Activated CD4-positive, alpha-beta memory T cell treated with anti-CD3 and anti-CD28 coated beads, Interleukin-2, amount 10 ng/mL, durations not matched to agents 7 days and 5 days (primary cell): Measurements from ENCODE around the gene GPER1. TPM values are rescaled to one million over a fixed set of nuclear protein-coding genes. Genes with fewer than 3 reads are reported as not detected.
A peak's percentile ranks its signal among the peaks of the same experiment; 100 is the strongest.

Experiments used
- CTCF ChIA-PET: fragments of 350-600 bp; sonication (Branson Sonifier 250); formaldehyde crosslinking; loops from one replicate; lab custom pipeline; 2021; ENCODE audit warnings: antibody characterized with exemption, inconsistent platforms; lab: Charles Lee
- POLR2A ChIA-PET: fragments of 350-600 bp; sonication (Branson Sonifier 250); formaldehyde crosslinking; loops from one replicate; lab custom pipeline; 2021; ENCODE audit warnings: antibody characterized with exemption; lab: Charles Lee
- DNase-seq: peaks from one replicate; pipeline ENCODE4 v3.0.0-alpha.2; 2020
- H3K27ac Mint-ChIP-seq: one replicate; pipeline ENCODE4 v1.8.0; 2021; ENCODE audit warnings: mild to moderate bottlenecking, mixed read lengths
- H3K27me3 Mint-ChIP-seq: one replicate; pipeline ENCODE4 v1.8.0; 2021; ENCODE audit warnings: mixed read lengths
- H3K36me3 Mint-ChIP-seq: one replicate; pipeline ENCODE4 v1.8.0; 2021; ENCODE audit warnings: low read depth, mixed read lengths
- H3K4me1 Mint-ChIP-seq: one replicate; pipeline ENCODE4 v1.8.0; 2021; ENCODE audit warnings: mixed read lengths
- H3K4me3 Mint-ChIP-seq: one replicate; pipeline ENCODE4 v1.8.0; 2021; ENCODE audit warnings: mild to moderate bottlenecking, mixed read lengths
- H3K9me3 Mint-ChIP-seq: one replicate; pipeline ENCODE4 v1.8.0; 2021; ENCODE audit warnings: mixed read lengths
- total RNA-seq, 2 experiments: library from RNA; stranded (reverse); gene quantifications; one replicate each; pipeline ENCODE4 v1.2.3, GENCODE V29; 2021

The GPER1 gene
- total RNA-seq, 2 experiments from 2014 or later, result 0.15 TPM; not detected in 1

GRCh38 chr7:1049006-1049741 lies 38.7 kb upstream of the GPER1 start:
- Mint-ChIP-seq H3K9me3 (no peaks in the 10 kb centered on the region), H3K4me3 (no peak overlapping the region), H3K4me1 (peaks cover 58% of the 10 kb centered on the region), H3K27me3 (no peaks in the 10 kb centered on the region), H3K27ac (peak overlapping the region; percentile 40), H3K36me3 (no peaks in the 10 kb centered on the region)
- ChIA-PET CTCF (interaction anchor here (2.6 kb wide), 1 partner anchor 56 kb away, joined by 18 read pairs; no protein-coding TSS in a partner anchor), POLR2A (interaction anchor here (0.5 kb wide), 1 partner anchor 121 kb away, joined by 3 read pairs; no protein-coding TSS in a partner anchor)
- no peak for DNase-seq

- Mint-ChIP-seq H3K27me3 (no peaks in the 10 kb centered on the region), H3K9me3 (no peaks in the 10 kb centered on the region), H3K36me3 (no peaks in the 10 kb centered on the region), H3K4me3 (no peak overlapping the region), H3K4me1 (peaks cover 61% of the 10 kb centered on the region), H3K27ac (no peak overlapping the region)
- ChIA-PET POLR2A (interaction anchor here (0.5 kb wide), 1 partner anchor 122 kb away, joined by 3 read pairs; no protein-coding TSS in a partner anchor), CTCF (interaction anchor here (0.7 kb wide), 1 partner anchor 9 kb away, joined by 3 read pairs; no protein-coding TSS in a partner anchor)
- no peak for DNase-seq
These were observed 38.1 kb upstream of the GPER1 start for GRCh38 chr7:1049801-1050200.

- no peaks in the 10 kb centered on the region for H3K36me3 Mint-ChIP-seq
- H3K4me3 Mint-ChIP-seq, result no peak overlapping the region
- H3K27ac Mint-ChIP-seq, result no peak overlapping the region
- H3K27me3 Mint-ChIP-seq, result no peaks in the 10 kb centered on the region
- ChIA-PET CTCF (interaction anchor here (0.7 to 1.1 kb wide), 2 partner anchors 9 to 16 kb away, joined by 3 to 4 read pairs; no protein-coding TSS in a partner anchor), POLR2A (no interaction called here)
- peaks cover 61% of the 10 kb centered on the region for H3K4me1 Mint-ChIP-seq
- no peak for DNase-seq
- no peaks in the 10 kb centered on the region for H3K9me3 Mint-ChIP-seq
These were observed 37.5 kb upstream of the GPER1 start for GRCh38 chr7:1050254-1050906.

- H3K4me3 Mint-ChIP-seq, result no peak overlapping the region
These were observed 36.8 kb upstream of the GPER1 start for GRCh38 chr7:1050956-1051690.

GRCh38 chr7:1052031-1052818 lies 35.7 kb upstream of the GPER1 start:
- CTCF ChIA-PET, result interaction anchor here (0.8 to 1.0 kb wide), 2 partner anchors 13 to 59 kb away, joined by 3 to 4 read pairs; no protein-coding TSS in a partner anchor
- Mint-ChIP-seq H3K4me3 (no peak overlapping the region), H3K4me1 (peaks cover 45% of the 10 kb centered on the region)

More at GRCh38 chr7:1050956-1051690, 36.8 kb upstream of the GPER1 start:
- Mint-ChIP-seq H3K27ac (no peak overlapping the region), H3K4me1 (peaks cover 56% of the 10 kb centered on the region), H3K36me3 (no peaks in the 10 kb centered on the region), H3K9me3 (no peaks in the 10 kb centered on the region), H3K27me3 (no peaks in the 10 kb centered on the region)
- ChIA-PET POLR2A (no interaction called here), CTCF (interaction anchor here (1.1 kb wide), 1 partner anchor 15 kb away, joined by 4 read pairs; no protein-coding TSS in a partner anchor)
- no peak for DNase-seq

GRCh38 chr7:1053002-1053411 lies 34.9 kb upstream of the GPER1 start:
- Mint-ChIP-seq H3K9me3 (no peaks in the 10 kb centered on the region), H3K4me1 (peaks cover 37% of the 10 kb centered on the region), H3K36me3 (no peaks in the 10 kb centered on the region), H3K27me3 (no peaks in the 10 kb centered on the region), H3K4me3 (no peak overlapping the region), H3K27ac (no peak overlapping the region)
- no peak for DNase-seq
- ChIA-PET CTCF (interaction anchor here (1.0 to 1.1 kb wide), 2 partner anchors 13 to 60 kb away, joined by 3 to 4 read pairs; no protein-coding TSS in a partner anchor), POLR2A (interaction anchor here (1.0 to 1.5 kb wide), 2 partner anchors 8 to 78 kb away, joined by 3 to 5 read pairs; partner anchors contain the start of gene GPR146)

More at GRCh38 chr7:1052031-1052818, 35.7 kb upstream of the GPER1 start:
- H3K36me3 Mint-ChIP-seq, result no peaks in the 10 kb centered on the region
- POLR2A ChIA-PET, result no interaction called here
- no peak overlapping the region for H3K27ac Mint-ChIP-seq
- no peaks in the 10 kb centered on the region for H3K27me3 Mint-ChIP-seq
- no peaks in the 10 kb centered on the region for H3K9me3 Mint-ChIP-seq
- DNase-seq, result no peak

GRCh38 chr7:1053816-1054370 lies 34.0 kb upstream of the GPER1 start:
- CTCF ChIA-PET, result interaction anchor here (0.9 to 3.1 kb wide), 3 partner anchors 10 to 61 kb away, joined by 3 to 14 read pairs (median 4); partner anchors contain the start of gene GPR146
- DNase-seq, result no peak
- Mint-ChIP-seq H3K4me1 (peaks cover 36% of the 10 kb centered on the region), H3K36me3 (peaks cover 7% of the 10 kb centered on the region), H3K27me3 (no peaks in the 10 kb centered on the region), H3K27ac (no peak overlapping the region), H3K4me3 (no peak overlapping the region), H3K9me3 (no peaks in the 10 kb centered on the region)
- POLR2A ChIA-PET, result interaction anchor here (1.0 to 1.5 kb wide), 2 partner anchors 9 to 79 kb away, joined by 3 to 5 read pairs; partner anchors contain the start of gene GPR146

GRCh38 chr7:1054438-1054837 lies 33.5 kb upstream of the GPER1 start:
- POLR2A ChIA-PET, result interaction anchor here (1.5 kb wide), 1 partner anchor 9 kb away, joined by 5 read pairs; the partner anchor contains the start of gene GPR146
- no peak for DNase-seq
- Mint-ChIP-seq H3K4me1 (peaks cover 36% of the 10 kb centered on the region), H3K27ac (no peak overlapping the region), H3K9me3 (no peaks in the 10 kb centered on the region), H3K4me3 (no peak overlapping the region), H3K36me3 (peaks cover 7% of the 10 kb centered on the region), H3K27me3 (no peaks in the 10 kb centered on the region)
- CTCF ChIA-PET, result interaction anchor here (0.9 to 3.1 kb wide), 3 partner anchors 10 to 61 kb away, joined by 3 to 14 read pairs (median 7); partner anchors contain the start of gene GPR146

- Mint-ChIP-seq H3K9me3 (no peaks in the 10 kb centered on the region), H3K27ac (peak overlapping the region; percentile 54), H3K27me3 (no peaks in the 10 kb centered on the region), H3K36me3 (peaks cover 7% of the 10 kb centered on the region), H3K4me3 (peak overlapping the region; percentile 61), H3K4me1 (peaks cover 31% of the 10 kb centered on the region)
- CTCF ChIA-PET, result interaction anchor here (1.5 to 3.1 kb wide), 2 partner anchors 11 to 62 kb away, joined by 7 to 14 read pairs; no protein-coding TSS in a partner anchor
- POLR2A ChIA-PET, result interaction anchor here (1.0 kb wide), 1 partner anchor 178 kb away, joined by 3 read pairs; no protein-coding TSS in a partner anchor
- DNase-seq, result peak; percentile 65
These were observed 33.0 kb upstream of the GPER1 start for GRCh38 chr7:1054861-1055450.

- DNase-seq, result no peak
- CTCF ChIA-PET, result interaction anchor here (1.2 to 3.1 kb wide), 3 partner anchors 10 to 62 kb away, joined by 3 to 14 read pairs (median 7); no protein-coding TSS in a partner anchor
- Mint-ChIP-seq H3K9me3 (no peaks in the 10 kb centered on the region), H3K27ac (peak overlapping the region; percentile 54), H3K36me3 (peaks cover 7% of the 10 kb centered on the region), H3K27me3 (no peaks in the 10 kb centered on the region), H3K4me1 (peaks cover 30% of the 10 kb centered on the region), H3K4me3 (peak overlapping the region; percentile 61)
- POLR2A ChIA-PET, result interaction anchor here (1.0 kb wide), 1 partner anchor 179 kb away, joined by 3 read pairs; no protein-coding TSS in a partner anchor
These were observed 32.4 kb upstream of the GPER1 start for GRCh38 chr7:1055491-1055955.
